Retinal pigment epithelial cell (primary cell): ENCODE data around the gene NPRL2.

Experiments
- DNase-seq: peaks from one replicate; pipeline ENCODE4 v3.0.0-alpha.2; 2010; ENCODE audit warnings: low read depth
- H3K4me3 ChIP-seq: 2 replicates; pipeline ENCODE4 v1.5.1; 2011; ENCODE audit warnings: mild to moderate bottlenecking, low read length, control low read depth, moderate library complexity
- TF ChIP-seq, protein P1 (sequence below): conservative IDR thresholded peaks from 2 replicates; pipeline ENCODE4 v1.5.1; 2011; ENCODE audit warnings: low read depth, low read length, control low read depth, inconsistent platforms

Gene NPRL2

DNA sequence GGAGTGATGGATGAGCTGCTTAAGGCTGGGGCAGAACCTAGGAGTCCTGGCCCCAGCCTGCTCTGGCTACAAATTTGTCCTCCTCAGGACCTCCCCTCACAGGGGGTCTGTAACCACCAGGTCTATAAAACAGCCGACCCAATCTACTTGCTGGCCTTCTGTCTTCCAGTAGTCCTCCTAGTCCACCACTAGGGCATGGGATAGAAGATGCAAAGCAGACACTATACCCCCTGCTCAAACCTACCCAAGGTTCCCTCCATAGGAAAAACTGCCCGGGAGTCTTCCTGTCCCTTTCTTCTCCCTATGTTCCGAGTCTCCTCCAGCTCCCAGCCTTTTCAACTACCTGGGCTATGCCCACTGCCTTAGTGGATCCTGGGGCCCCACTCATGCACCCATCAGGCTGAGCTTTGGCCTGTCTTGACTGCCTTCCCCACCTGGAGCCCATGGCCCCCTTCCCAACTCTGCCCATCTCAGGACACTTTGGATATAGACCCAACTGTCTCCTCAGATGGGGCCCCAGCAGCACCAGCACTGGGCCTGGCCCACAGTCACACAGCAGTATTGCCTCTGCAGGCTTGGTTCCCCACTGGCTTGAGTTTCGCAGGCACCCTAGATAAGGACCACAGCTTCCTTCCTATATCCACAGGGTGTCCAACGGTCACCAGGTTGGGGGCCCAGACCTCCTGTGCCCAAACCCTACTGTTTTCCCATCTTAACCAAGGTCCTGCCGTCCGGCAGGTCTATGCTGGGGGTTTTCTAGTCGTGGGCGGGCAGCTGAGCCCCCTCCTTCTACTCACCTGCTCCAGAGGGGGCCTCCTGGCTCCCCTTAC lies 52.5 kb downstream of the NPRL2 start:
- no peak for DNase-seq
- TF ChIP-seq, protein P1, sequence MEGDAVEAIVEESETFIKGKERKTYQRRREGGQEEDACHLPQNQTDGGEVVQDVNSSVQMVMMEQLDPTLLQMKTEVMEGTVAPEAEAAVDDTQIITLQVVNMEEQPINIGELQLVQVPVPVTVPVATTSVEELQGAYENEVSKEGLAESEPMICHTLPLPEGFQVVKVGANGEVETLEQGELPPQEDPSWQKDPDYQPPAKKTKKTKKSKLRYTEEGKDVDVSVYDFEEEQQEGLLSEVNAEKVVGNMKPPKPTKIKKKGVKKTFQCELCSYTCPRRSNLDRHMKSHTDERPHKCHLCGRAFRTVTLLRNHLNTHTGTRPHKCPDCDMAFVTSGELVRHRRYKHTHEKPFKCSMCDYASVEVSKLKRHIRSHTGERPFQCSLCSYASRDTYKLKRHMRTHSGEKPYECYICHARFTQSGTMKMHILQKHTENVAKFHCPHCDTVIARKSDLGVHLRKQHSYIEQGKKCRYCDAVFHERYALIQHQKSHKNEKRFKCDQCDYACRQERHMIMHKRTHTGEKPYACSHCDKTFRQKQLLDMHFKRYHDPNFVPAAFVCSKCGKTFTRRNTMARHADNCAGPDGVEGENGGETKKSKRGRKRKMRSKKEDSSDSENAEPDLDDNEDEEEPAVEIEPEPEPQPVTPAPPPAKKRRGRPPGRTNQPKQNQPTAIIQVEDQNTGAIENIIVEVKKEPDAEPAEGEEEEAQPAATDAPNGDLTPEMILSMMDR: peak; percentile 5
- peak overlapping the region; percentile 84 for H3K4me3 ChIP-seq

DNA sequence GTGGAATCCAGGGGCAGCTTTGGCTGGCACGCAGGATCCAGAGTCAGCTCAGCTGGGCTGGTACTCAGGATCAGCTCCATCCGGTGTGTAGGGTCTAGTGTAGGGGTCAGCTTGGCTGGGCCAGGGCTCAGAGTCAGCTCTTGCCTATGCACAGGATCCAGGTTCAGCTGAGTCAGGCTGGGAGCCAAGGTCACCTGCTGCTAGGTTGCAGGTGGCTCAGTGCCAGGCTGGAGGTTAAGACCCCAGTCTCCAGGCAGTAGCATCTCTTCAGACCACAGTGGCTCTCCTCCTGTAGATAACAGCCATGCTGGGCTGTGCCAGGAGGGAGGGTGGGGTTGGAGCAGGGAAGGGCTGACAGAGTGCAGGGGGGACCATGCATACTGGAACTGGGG lies 53.2 kb downstream of the NPRL2 start:
- no peak overlapping the region for H3K4me3 ChIP-seq
- TF ChIP-seq, protein P1: no peak
- no peak for DNase-seq
